HG02678 (cell line): ENCODE data around the gene SUCLG2.

ENCODE experiments used
- ATAC-seq: cut with Tn5 transposase; IDR thresholded peaks from one replicate; pipeline ENCODE4 v1.9.1; 2021; ENCODE audit warnings: mild to moderate bottlenecking, moderate library complexity; ENCODE audit not compliant: unreplicated experiment

The SUCLG2 gene

DNA sequence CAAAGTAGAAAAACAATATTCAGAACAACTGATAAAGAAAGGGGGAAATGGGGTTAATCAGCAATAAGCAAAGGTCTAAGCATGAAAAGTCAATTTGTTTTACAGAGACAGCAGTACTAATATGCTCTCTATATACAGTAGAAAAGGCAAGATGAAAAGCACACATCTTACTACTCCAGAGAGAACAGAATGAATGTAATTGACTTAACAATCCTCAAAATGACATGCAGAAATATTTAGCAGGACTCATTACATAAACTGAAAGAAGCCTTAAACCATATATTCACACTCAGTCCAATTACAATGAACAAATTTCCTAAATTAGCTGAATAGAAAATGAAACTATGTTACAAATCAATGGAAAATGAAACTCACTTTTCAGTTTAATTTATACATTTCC is 319.8 kb downstream of the SUCLG2 start:
- no peak for ATAC-seq

- no peak for ATAC-seq
These were observed 325.1 kb downstream of the SUCLG2 start for GRCh38 chr3:67329358-67329757.

DNA sequence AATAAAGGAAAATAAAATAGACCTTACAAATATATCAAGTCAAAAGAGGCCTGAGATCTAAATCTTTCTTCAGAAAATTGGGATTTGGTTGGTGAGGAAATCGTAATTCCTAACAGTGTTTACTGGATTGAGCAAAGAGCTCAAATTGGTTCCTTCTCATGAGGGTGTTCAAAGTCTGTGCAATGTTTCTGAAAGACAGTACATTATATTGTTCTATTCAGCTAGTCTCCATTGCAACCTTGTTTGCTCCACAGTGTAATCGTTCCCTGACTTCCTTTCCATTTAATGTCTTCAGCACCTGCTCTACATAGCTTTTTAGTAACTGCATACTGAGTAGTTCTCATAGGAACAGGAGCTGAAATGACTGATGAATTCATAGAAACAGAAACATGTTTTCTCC is 326.8 kb downstream of the SUCLG2 start:
- no peak for ATAC-seq

- no peak for ATAC-seq
These were observed 329.2 kb downstream of the SUCLG2 start for GRCh38 chr3:67325231-67325630.
